ENCODE results near the gene DMD.
"Not testable (repeated sequence)": the region's sequence is repeated elsewhere in the genome, so short reads cannot be mapped to it uniquely, and the experiment has no call there.

DMD gene

GRCh38 chrX:33082371-33082770 lies 129.0 kb downstream of the DMD start:
- no peaks in the 10 kb centered on the region for H3K4me1 ChIP-seq (ENCODE audit: low read length)
- no peaks in the 10 kb centered on the region for H3K27me3 ChIP-seq (replicated peaks; ENCODE audit: insufficient read depth, low read length)
- H3K9me3 ChIP-seq (replicated peaks; ENCODE audit: insufficient read depth, low read length) = no peaks in the 10 kb centered on the region
- no peak overlapping the region for H2AFZ ChIP-seq (ENCODE audit: low read length)
- H3K27ac ChIP-seq (ENCODE audit: low read length) = no peak overlapping the region
- no peak overlapping the region for H3K4me2 ChIP-seq (ENCODE audit: low read depth, low read length)
- no peak overlapping the region for H3K4me3 ChIP-seq (ENCODE audit: low read length)
- TF ChIP-seq EZH2 (optimal IDR thresholded peaks at IDR 0.05; ENCODE audit: low read depth, low read length) (no peak), EZH2phosphoT487 (IDR thresholded peaks at IDR 0.05; ENCODE audit: low read length) (no peak), CTCF (IDR thresholded peaks at IDR 0.05; ENCODE audit: low read length) (no peak)
- no peaks in the 10 kb centered on the region for H3K79me2 ChIP-seq (ENCODE audit: low read length)
- no peak for DNase-seq
- H3K36me3 ChIP-seq (replicated peaks; ENCODE audit: insufficient read depth, low read length) = no peaks in the 10 kb centered on the region
- H4K20me1 ChIP-seq (ENCODE audit: insufficient read depth, low read length) = no peaks in the 10 kb centered on the region
- H3F3A ChIP-seq (ENCODE audit: insufficient read depth, low read length) = no peaks in the 10 kb centered on the region
- H3K9ac ChIP-seq (ENCODE audit: low read length) = no peak overlapping the region
- no peaks in the 10 kb centered on the region for H3K9me2 ChIP-seq (replicated peaks; ENCODE audit: insufficient read depth, low read length)

- H3K9me3 ChIP-seq (replicated peaks; ENCODE audit: insufficient read depth, low read length) = no peaks in the 10 kb centered on the region
- H3F3A ChIP-seq (ENCODE audit: insufficient read depth, low read length) = no peaks in the 10 kb centered on the region
- no peak overlapping the region for H3K27ac ChIP-seq (ENCODE audit: low read length)
- TF ChIP-seq EZH2 (optimal IDR thresholded peaks at IDR 0.05; ENCODE audit: low read depth, low read length) = no peak
- no peak for TF ChIP-seq CTCF (IDR thresholded peaks at IDR 0.05; ENCODE audit: low read length)
- no peak overlapping the region for H3K9ac ChIP-seq (ENCODE audit: low read length)
- H3K27me3 ChIP-seq (replicated peaks; ENCODE audit: insufficient read depth, low read length) = no peaks in the 10 kb centered on the region
- no peak overlapping the region for H3K4me2 ChIP-seq (ENCODE audit: low read depth, low read length)
- no peaks in the 10 kb centered on the region for H4K20me1 ChIP-seq (ENCODE audit: insufficient read depth, low read length)
- no peaks in the 10 kb centered on the region for H3K4me1 ChIP-seq (ENCODE audit: low read length)
- H3K36me3 ChIP-seq (replicated peaks; ENCODE audit: insufficient read depth, low read length) = no peaks in the 10 kb centered on the region
- no peaks in the 10 kb centered on the region for H3K9me2 ChIP-seq (replicated peaks; ENCODE audit: insufficient read depth, low read length)
- DNase-seq = no peak
- no peaks in the 10 kb centered on the region for H3K79me2 ChIP-seq (ENCODE audit: low read length)
- no peak overlapping the region for H2AFZ ChIP-seq (ENCODE audit: low read length)
- H3K4me3 ChIP-seq (ENCODE audit: low read length) = no peak overlapping the region
These were observed 133.1 kb downstream of the DMD start for GRCh38 chrX:33078273-33078672.

GRCh38 chrX:33073660-33074059 lies 137.7 kb downstream of the DMD start:
- not testable (repeated sequence) for H3K9me2 ChIP-seq (replicated peaks; ENCODE audit: insufficient read depth, low read length); H2AFZ ChIP-seq (ENCODE audit: low read length); H3K79me2 ChIP-seq (ENCODE audit: low read length); H4K20me1 ChIP-seq (ENCODE audit: insufficient read depth, low read length); H3K4me3 ChIP-seq (ENCODE audit: low read length); DNase-seq; H3K4me1 ChIP-seq (ENCODE audit: low read length); H3K36me3 ChIP-seq (replicated peaks; ENCODE audit: insufficient read depth, low read length); H3F3A ChIP-seq (ENCODE audit: insufficient read depth, low read length); H3K4me2 ChIP-seq (ENCODE audit: low read depth, low read length); H3K9me3 ChIP-seq (replicated peaks; ENCODE audit: insufficient read depth, low read length); H3K27ac ChIP-seq (ENCODE audit: low read length); H3K27me3 ChIP-seq (replicated peaks; ENCODE audit: insufficient read depth, low read length); H3K9ac ChIP-seq (ENCODE audit: low read length)

GRCh38 chrX:33065415-33065814 lies 145.9 kb downstream of the DMD start:
- Histone ChIP-seq H3K79me2 (ENCODE audit: low read length) (no peaks in the 10 kb centered on the region), H3F3A (ENCODE audit: insufficient read depth, low read length) (no peaks in the 10 kb centered on the region), H3K27me3 (replicated peaks; ENCODE audit: insufficient read depth, low read length) (no peaks in the 10 kb centered on the region), H4K20me1 (ENCODE audit: insufficient read depth, low read length) (no peaks in the 10 kb centered on the region), H3K9ac (ENCODE audit: low read length) (no peak overlapping the region), H2AFZ (ENCODE audit: low read length) (no peak overlapping the region), H3K27ac (ENCODE audit: low read length) (no peak overlapping the region), H3K4me3 (ENCODE audit: low read length) (no peak overlapping the region), H3K4me2 (ENCODE audit: low read depth, low read length) (no peak overlapping the region), H3K36me3 (replicated peaks; ENCODE audit: insufficient read depth, low read length) (no peaks in the 10 kb centered on the region), H3K4me1 (ENCODE audit: low read length) (no peaks in the 10 kb centered on the region), H3K9me2 (replicated peaks; ENCODE audit: insufficient read depth, low read length) (no peaks in the 10 kb centered on the region), H3K9me3 (replicated peaks; ENCODE audit: insufficient read depth, low read length) (no peaks in the 10 kb centered on the region)
- no peak for DNase-seq
- no peak for TF ChIP-seq EZH2phosphoT487 (IDR thresholded peaks at IDR 0.05; ENCODE audit: low read length)
- no peak for TF ChIP-seq EZH2 (optimal IDR thresholded peaks at IDR 0.05; ENCODE audit: low read depth, low read length)
- no peak for TF ChIP-seq CTCF (IDR thresholded peaks at IDR 0.05; ENCODE audit: low read length)

Measured in MM.1S (cell line).